Lower leg skin (tissue), 4 donors: ENCODE results near the gene CRYGC. TPM values are rescaled to one million over a fixed set of nuclear protein-coding genes. Genes with fewer than 3 reads are reported as not detected.

Source experiments
- total RNA-seq, 4 donors: library from RNA; depleted of rRNA; stranded (reverse); fragments of >200 nt; gene quantifications; one replicate each; pipeline ENCODE4 v1.1.0, GENCODE V29; 2016

Gene CRYGC
- total RNA-seq, 4 donors from 2014 or later, result not detected

Other genes starting within 250 kb of the CRYGC start
- gene PLEKHM3, start 104.3 kb downstream of the CRYGC start, total RNA-seq, result 10 to 100 TPM; 18.3 to 22.2 (median 19.4) TPM
- not detected for gene CRYGD, start 5.3 kb downstream of the CRYGC start, total RNA-seq
- not detected for gene CRYGB, start 16.3 kb upstream of the CRYGC start, total RNA-seq
- gene CRYGA, start 33.8 kb upstream of the CRYGC start, total RNA-seq, result not detected
- not detected for gene C2orf80, start 60.2 kb upstream of the CRYGC start, total RNA-seq
- 10 to 100 TPM; 13.7 to 45.0 (median 36.9) TPM for gene IDH1, start 125.2 kb upstream of the CRYGC start, total RNA-seq
- 10 to 100 TPM; 17.3 to 27.8 (median 18.5) TPM for gene PIKFYVE, start 136.4 kb upstream of the CRYGC start, total RNA-seq